Raji (cell line): Measurements from ENCODE around the gene UCHL3.

Source experiments
- POLR2A ChIP-seq: IDR thresholded peaks from 2 replicates; pipeline ENCODE4 v1.6.1; 2011; ENCODE audit warnings: low read depth, low read length, control low read depth; ENCODE audit not compliant: insufficient read depth

UCHL3 gene

DNA sequence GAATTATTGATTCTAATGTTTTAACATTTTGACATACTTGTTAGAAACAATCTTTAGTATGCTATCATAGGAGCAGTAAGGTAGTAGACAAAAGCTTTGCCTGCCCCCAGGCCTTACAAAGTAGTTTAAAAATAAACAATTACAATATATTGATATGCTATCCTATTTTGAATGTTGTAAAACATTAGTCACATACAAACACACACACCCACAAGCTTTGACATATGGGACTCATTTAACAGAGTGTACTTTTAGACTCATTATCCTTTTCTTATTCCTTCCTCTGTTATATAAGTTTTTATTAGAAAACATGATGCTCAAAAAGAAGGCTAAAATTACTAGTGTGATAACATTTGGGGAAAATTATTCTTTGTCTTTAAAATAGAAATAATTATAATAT is 33.5 kb downstream of the UCHL3 start:
- TF ChIP-seq POLR2A, result no peak

DNA sequence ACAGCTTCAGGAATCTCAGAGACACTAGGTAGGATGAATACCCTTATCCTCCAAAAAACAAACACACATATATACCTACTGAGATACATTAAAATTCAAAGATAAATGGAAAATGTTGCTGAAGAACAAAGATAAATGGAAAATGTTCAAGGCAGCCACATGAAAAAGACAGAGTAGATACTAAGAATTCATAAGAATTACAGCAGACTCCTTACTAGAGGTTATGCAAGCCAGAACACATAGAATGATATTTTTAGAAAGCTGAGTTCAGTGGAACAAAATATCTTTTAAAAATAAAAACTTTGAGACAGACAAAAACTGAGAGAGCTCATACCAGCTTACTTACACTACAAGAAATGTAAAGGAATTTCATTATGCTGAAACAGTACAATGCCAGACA is 35.6 kb downstream of the UCHL3 start:
- no peak for TF ChIP-seq POLR2A

DNA sequence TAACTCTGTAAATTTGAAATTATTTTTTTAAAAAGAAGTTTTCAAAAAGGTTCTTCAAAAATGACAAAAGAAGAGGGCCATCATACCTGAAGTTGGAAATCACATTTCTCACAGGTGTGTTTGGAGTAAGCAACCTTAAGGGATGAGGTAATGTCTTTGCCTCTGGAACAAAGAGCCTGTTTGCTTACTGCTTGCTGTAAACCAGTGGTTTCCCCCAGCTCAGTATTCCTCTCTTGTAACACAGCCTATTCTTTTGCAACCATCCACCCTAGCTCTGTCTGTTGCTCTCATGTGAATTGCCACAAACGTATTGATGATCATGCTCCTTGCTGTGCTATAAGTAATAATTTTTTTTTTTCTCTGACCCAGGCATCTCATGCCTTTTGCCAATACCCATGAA is 38.1 kb downstream of the UCHL3 start:
- TF ChIP-seq POLR2A, result no peak

DNA sequence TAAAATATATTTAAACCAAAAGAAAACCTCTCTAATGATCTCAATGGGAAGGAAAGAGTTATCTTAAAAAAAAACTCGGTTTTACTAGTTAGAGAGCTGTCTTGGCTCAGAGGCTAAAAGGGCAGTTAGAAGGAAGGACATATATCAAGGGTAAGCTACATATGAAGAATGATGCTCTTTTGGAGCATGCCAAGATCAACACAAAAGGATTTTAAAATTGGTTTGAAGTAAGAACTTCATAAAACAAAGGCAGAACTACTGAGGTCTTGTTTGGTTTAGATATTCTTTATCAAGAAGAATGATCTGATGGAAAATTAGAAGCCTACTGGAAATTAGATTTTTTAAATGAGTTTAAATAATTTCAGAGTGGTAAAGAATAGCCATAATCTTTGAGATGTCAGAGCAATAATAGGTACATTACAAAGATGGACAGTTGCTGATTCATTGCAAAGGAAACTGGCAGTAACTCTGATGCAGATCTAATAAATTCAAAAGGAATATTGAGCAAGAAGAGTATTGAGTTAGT is 47.1 kb downstream of the UCHL3 start:
- TF ChIP-seq POLR2A, result no peak

DNA sequence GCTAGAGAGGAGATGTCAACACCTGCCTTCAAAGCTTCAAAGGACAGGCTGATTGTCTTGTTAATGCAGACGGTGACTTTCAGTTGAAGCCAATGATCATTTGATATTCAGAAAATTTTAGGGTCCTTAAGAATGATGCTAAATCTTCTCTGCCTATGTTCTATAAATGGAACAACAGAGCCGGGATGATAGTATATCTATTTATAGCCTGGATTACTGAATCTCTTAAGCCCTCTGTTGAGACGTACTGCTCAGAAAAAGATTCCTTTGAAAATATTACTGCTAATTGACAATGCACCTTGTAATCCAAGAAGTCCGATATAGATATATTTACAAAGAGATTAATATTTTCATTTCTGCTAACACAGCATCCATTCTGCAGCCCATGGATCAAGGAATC is 50.8 kb downstream of the UCHL3 start:
- no peak for TF ChIP-seq POLR2A

DNA sequence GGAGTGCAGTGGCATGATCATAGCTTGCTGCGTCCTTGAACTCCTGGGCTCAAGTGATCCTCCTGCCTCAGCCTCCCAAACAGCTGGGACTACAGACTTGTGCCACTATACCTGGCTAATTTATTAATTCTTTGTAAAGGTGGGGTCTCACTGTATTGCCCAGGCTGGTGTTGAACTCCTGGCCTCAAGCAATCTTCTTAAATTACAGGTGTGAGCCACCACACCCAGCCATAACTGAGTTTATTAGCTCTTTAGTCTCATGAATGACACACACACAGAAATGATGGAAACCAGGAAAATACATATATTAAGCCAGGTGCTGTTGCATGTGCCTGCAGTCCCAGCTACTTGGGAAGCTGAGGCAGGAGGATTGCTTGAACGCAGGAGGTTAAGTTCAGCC is 53.4 kb downstream of the UCHL3 start:
- TF ChIP-seq POLR2A, result no peak

DNA sequence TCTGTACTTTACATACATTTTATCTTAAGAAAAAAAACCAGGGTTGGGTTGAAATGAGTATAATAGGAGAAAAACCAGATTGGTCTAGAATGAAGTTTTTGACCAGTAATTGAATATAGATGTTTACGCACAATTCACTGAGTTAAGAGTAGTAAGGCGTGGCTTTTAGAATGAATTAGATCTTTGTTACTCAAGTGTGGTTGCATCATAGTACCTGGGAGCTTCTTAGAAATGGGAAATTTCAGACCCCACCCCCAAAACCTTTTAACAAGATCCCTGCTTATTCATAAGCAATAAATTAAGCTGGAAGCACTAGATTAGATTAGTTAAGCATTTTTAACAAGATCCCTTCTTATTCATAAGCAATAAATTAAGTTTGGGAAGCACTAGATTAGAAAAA is 57.9 kb downstream of the UCHL3 start:
- TF ChIP-seq POLR2A, result no peak

DNA sequence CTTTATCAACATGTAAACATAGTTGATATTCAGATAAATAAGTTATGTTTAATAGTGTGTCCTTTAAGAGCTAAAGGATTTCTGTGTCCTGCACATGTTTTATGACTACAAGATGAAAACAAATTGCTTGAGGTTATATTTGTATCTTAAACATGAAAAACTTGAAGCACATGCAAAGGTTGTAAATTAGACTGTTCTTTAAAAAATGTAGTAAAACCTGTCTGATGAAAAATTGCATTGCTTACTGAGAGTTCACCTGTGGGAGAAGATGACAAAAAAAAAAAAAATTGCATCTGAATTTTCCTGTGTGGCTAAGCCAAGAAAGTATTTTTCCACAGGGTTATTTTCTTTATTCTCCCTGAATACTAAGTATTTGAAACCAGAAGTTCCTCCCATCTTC is 60.9 kb downstream of the UCHL3 start:
- no peak for TF ChIP-seq POLR2A

DNA sequence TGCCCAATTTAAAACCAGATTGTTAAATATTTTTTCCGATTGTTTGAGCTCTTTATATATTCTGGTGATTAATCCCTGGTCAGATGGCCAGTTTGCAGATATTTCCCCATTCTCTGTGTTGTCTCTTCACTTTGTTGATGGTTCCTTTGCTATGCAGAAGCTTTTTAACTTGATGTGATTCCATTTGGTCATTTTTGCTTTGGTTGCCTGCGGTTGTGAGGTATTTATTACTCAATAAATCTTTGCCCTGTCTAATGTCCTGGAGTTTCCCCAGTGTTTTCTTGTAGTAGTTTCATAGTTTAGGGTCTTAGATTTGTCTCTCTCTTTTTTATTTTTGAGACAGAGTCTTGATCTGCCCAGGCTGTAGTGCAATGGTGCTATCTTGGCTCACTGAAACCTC is 62.8 kb downstream of the UCHL3 start:
- TF ChIP-seq POLR2A, result no peak

DNA sequence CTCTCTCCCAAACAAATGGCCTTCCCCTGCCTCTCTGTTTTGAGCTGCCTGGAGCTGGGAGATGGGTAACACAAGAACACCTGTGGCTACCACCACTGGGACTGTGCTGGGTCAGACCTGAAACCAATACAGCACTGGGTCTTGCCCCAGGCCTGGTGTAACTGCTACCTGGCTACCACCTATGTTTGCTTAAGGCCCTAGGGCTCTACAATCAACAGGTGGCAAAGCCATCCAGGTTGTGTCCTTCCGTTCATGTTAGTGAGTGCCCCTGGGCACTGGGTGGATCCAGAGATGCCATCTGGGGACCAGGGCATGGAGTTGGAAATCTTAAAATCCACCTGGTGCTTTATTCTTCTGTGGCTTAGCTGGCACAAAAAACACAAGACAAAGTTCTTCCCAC is 67.6 kb downstream of the UCHL3 start:
- TF ChIP-seq POLR2A, result no peak

DNA sequence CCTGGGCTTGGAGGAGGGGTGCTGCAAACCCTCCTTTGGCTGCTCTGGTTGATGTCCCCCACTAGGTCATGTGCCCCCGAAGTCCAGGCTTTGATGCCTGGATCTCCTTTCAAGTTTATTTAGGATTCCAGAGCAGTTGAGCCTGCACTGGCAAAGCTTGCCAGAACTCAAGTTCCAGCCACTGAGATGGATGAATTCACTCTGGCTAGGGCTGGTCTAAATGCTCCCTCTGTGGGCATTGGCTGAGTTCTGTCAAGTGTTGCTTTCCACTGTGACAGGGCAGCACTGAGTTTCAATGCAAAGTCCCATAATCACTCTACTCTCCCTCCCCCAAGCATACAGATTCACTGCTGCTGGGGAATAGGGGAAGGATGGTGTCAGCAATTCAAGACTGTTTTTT is 68.7 kb downstream of the UCHL3 start:
- no peak for TF ChIP-seq POLR2A

DNA sequence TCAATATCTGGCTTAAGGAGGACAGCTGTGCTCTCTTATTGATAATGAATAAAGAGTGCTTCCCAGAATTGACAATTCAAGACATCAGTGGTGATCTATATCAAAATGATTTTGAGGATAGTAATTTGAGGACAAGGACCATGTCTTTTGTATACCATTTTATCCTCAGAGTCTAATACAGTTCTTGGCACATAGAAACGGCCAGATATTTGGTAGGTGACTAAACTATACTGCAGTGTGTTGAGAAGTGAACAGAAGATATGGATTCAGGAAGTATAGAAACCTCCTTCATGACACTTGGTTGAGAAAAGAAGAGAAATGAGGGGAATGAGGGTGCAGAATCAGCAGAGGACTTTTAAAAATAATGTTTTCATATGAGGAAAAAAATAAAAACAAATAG is 70.4 kb downstream of the UCHL3 start:
- TF ChIP-seq POLR2A, result no peak

DNA sequence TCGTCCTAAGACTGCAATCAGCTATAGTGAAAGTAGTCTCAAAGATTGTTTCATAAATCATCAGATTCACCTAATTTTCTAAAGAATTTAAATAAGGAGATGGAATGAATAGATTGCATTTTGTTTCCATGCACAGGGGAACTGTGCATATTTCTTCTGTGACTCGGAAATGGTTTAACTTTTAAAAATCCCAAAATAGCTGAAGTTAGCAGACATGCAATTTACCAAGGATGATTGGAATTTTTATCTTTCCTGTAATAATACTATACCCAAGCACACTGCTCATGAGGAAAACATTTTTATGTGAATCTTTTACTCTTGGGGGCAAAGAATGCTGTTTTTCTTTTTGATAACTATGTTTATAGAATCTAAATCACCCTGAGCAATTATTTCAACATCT is 71.6 kb downstream of the UCHL3 start:
- TF ChIP-seq POLR2A, result no peak

DNA sequence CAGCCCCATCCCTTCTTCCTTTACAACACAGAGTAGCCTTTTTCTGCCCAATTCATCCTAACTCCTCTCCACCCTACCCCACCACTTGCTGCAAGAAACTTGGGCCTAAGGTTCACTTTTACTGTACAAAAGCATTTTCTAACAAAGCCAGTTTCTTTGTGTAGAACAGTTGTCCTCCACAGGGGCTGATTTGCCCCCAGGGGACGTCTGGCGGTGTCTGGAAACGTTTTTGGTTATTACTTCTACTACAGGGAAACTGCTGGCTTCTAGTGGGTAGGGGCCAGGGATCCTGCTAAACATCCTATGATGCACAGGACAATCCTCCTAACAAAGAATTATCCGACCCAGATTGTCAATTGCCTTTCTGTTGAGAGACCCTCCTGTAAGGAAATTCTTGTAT is 79.2 kb downstream of the UCHL3 start:
- no peak for TF ChIP-seq POLR2A

DNA sequence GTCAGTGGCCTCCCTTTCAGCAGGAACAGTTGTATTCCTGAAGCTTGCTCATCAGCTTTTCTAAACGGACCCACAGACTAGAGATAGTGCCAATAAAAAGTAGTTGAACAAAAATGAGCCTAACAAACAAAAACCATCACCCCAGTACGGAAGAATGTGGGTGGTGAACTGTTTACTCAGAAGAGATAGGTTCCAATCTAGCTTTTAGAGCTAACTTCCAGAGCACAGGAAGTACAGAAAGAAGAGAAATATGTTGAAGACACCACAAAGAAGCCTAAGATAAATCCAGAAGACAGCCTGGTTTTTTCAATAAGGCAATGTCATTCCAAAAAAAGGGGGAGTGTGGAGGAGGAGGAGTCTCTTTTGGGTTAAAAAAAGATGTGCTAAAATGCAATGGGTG is 83.7 kb downstream of the UCHL3 start:
- no peak for TF ChIP-seq POLR2A

DNA sequence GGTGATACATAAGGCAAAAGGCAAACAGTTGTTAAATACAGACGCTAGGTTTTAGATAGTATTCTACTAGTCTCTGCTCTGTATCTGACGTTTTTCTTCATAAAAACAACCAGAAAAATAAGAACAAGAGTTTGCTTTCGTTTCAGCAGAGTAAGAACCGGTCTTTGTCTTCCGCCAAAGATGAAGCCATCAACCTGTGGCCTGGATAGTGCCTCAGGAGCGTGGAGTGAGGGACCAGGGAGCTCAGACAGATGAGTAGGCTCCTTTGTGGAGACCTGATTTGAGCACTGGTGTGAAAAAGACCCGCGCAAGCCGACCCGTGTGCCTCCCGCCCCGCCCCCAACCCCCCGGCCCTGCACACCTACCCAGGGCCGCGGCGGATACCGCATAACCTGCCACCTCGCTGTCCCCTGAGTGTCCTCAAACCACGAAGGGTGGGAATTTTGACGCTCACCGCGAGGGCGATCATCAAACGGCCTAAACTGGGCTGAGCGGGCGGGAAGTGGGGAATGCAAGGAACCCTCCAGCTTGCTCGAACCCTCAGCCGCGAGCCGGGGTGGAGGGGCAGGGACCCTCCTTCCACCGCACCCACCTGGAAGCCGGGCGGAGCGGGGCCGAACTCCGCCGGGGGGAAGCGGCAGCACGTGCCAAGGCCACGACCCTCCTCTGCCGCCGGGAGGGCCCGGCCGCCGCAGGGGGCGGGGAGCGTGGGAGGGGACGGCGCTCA is 85.7 kb downstream of the UCHL3 start:
- TF ChIP-seq POLR2A, result no peak

DNA sequence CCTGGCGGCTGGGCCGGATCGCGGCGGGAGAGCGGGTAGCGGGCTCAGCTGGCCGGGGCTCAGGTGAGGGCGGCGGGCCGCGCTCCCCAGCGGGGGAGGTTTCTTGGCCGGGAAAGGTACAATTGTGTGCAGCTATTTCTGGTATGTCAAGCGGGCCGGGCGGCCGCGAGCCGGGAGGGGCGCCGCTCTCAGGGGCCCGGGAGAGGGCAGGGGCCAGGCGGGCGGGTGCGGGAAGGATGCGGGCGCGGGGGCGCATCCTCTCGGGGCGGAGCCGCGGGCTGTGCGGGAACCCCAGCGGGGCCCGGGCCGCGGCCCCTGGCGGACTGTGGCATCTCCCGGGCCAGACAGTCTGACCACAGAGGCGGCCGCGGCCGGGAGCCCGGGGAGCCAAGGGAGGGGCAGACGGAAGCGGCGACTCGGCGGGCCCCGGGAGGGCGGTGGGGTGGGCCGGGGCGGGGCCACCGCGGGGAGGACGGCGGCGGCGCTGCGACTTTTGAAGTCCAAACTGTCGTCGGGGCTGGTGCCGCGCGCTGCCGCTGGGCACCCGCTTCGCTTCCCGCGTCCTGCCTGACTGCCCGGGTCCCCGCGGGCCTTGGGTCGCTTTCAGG is 86.3 kb downstream of the UCHL3 start, which contains the start of gene LMO7:
Gene LMO7 (plus strand): TSS at position 503 of the 608 bp plus-strand sequence. CDS start 328 bp downstream, outside the sequence.
- no peak for TF ChIP-seq POLR2A
